Activated naive CD4-positive, alpha-beta T cell (primary cell): ENCODE results near the gene CRADD.
"Not testable (repeated sequence)": the region's sequence is repeated elsewhere in the genome, so short reads cannot be mapped to it uniquely, and the experiment has no call there.

Experiments used
- DNase-seq, 4 experiments: peaks; one replicate each; lab custom pipeline; 2025; lab: John Stamatoyannopoulos, UW

Gene CRADD

GRCh38 chr12:93677195-93678064, at the start of gene CRADD:
TSS of gene CRADD (plus strand) at chr12:93677375.
- peak; percentile 40 to 71 (median 58) for DNase-seq

DNA sequence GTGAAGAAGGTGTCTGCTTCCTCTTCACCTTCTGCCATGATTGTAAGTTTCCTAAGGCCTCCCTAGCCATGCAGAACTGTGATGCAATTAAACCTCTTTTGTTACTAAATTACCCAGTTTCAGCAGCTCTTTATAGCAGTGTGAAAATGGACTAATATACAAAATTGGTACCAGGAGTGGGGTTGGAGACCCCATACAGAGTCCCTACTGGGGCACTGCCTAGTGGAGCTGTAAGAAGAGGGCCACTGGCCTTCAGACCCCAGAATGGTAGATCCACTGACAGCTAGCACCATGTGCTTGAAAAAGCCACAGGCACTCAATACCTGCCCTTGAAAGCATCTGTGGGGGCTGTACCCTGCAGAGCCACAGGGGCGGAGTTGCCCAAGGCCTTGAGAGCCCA, 44.8 kb upstream of the CRADD start:
- DNase-seq, result no peak

GRCh38 chr12:93634416-93634815, 42.8 kb upstream of the CRADD start:
- DNase-seq, result no peak

GRCh38 chr12:93636708-93637107, 40.5 kb upstream of the CRADD start:
- DNase-seq, result no peak

DNA sequence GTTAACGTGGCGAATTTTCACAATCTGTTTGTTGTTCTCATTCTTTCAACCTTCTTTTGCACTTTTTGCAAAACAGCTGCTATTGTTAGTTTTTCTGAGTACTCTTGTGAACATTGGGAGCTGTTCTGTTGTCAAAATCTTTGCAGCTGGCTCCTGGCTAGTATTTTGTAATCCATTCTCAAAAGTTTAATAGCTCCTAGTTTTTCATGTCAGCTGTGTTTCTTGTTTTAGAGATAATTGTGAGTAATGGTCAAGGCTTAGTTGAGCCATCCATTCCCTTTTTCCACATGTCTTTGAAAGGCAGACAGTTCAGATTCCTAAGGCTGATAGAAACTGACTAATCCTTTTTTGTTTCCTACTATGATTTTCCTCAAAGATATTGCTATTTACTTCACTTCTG, 39.1 kb upstream of the CRADD start:
- no peak for DNase-seq

DNA sequence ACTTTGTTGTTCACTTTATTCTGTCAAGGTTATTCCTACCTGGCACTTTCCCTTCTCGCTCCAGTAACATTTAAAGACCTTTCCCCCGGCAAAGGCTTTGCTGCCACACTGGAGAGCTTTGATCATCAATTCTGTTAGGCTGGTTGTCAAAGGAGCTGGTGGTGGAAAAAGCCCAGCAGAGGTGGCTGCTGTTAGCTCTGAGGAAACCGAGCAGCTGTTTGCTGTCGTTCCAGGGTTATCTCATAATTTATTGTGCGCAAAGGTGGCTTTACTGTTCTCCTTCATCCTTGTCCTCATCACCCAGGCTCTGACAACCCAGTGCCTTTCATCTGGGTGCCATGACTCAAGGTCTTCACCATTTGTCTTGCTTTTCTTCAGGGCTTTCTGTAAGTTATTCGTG, 38.2 kb upstream of the CRADD start:
- DNase-seq, result no peak

DNA sequence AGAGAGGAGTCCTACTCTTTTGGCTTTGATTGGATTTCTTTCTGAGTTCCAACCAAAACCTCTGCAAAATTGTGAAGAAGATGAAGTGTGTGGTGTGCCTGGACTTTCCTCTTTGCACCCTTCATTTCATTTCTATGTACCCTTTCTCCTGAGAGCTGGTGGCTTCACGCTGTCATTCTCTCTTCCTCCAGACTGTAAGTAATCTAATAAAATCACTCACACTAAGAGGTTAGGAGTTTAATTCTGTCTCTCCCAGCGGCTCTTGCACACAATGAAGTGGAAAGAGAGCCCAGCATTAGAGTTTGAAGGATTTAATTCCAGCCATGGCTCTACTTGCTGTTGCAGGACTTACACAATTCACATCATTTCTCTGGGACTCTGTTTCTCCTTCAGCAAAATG, 37.8 kb upstream of the CRADD start:
- no peak for DNase-seq

GRCh38 chr12:93641380-93641779, 35.8 kb upstream of the CRADD start:
- DNase-seq, result not testable (repeated sequence)

DNA sequence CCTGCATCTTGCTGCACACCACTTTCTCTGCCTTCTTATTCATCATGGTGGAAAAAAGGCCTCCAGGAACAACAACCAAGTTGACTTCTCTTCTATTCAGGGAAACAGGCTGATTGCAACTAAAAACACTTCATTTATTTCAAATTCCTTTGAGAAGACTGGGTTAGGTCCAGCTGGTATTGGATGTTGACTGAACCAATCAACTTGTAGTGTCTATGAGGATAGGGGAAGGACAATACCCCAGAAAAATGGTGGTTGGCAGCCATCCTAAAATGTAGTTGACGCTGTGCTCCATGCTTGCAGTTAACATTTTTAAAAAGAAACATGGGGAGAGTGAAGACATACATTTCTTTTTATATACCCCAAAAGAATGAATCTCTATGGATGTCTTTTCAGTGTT, 34.4 kb upstream of the CRADD start:
- DNase-seq, result no peak

DNA sequence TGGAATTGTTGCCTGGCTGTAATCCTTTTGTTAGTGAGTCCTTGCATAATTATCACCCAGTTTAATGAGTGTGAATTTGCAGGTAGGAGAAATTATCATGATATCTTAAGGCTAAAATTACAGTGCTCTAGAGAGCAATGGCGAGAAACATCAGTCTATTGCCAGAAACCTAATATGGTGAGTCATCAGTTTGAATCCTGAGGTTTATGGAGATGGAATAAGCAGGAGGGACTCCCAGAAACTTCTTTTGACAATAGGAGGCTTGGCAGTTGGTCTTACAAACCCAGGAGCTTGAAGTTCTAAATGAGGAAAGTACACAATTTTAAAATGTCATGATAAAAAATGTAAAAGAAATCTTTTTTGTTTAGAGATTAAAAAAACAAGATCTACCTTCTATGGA, 31.5 kb upstream of the CRADD start:
- DNase-seq, result no peak

GRCh38 chr12:93650626-93651025, 26.5 kb upstream of the CRADD start:
- no peak for DNase-seq

- no peak for DNase-seq
Observed at GRCh38 chr12:93653079-93653478, 24.1 kb upstream of the CRADD start.

DNA sequence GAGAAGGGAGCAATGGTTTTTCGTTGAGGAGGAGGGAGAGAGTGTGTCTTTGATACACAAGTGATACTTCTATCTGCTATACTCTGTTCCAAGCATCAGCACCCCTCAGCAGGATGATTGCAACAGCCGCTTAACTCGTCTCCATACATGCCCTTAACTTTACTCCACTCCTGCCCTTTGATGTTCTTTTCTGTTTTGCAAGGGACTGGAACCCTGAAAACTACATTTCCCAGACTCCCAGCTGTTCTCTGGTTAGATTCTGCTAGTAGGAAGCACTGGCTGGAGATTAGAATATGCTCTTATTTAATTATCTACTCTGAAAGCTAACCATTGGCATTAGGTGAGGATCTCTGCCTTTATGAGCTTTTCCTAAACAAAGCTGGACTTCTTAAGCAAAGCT, 23.5 kb upstream of the CRADD start:
- no peak for DNase-seq

DNA sequence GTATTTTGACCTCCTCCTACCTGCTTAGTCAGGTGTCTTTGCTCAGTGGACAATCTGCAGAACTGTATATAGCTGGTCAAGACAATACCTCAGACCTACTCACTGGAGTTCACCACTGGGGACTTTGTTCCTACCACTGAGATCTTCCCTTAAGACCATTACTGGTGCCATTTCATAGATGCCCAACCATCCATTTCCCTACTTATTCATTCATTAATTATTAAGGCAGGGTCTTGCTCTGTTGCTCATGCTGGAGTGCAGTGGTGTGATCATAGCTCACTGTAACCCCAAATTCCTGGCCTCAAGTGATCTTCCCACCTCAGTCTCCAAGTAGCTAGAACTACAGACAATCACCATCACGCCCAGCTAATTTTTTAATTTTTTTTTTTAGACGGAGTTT, 22.8 kb upstream of the CRADD start:
- no peak for DNase-seq

DNA sequence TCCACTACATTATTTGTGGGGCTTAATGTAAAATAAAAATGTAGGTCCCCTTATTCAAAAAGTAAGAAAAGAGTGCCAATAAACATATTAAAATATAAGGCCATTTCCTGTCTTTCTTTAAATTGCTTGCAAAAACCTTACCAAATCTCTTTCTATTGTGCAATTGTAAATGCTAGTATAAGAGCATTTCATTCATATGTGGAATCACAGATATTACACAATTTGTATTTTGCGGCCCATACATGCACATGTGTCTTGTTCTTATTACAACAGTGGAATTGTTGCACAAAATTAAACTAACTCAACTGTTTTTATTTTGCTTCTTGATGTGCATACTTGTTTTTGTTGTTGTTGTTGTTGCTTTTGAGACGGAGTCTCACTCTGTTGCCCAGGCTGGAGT, 20.1 kb upstream of the CRADD start:
- no peak for DNase-seq

- DNase-seq, result no peak
Observed at GRCh38 chr12:93661021-93661420, 16.2 kb upstream of the CRADD start.

DNA sequence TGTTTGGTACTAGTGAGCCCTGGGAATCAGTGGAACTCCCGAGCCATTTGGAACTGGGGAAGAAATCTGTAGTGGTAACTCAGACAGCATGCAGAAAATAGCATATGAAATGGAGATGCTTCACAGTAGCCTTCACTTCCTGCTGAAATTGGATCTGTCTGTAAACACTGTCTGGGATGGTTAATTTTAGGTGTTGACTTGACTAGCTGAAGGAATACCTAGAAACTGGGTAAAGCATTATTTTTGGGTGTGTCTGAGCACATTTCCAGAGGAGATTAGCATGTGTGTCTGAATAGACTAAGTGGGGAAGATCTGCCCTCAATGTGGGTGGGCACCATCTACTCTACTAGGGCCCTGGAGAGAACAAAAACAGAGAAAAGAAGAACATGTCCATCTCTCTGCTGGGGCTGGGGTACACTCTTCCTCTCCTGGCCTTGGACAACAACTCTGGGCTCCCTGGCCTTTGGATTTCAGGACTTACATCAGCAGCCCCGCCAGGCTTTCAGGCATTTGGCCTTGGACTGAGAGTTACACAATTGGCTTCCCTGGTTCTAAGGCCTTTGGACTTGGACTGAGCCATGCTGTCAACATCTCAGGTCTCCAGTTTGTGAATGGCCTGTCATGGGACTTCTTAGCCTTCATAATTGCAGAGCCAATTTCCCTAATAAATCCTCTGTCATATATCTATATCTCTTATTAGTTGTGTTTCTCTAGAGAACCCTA, 14.0 kb upstream of the CRADD start:
- DNase-seq, result no peak

GRCh38 chr12:93663729-93664084, 13.5 kb upstream of the CRADD start:
- no peak for DNase-seq

DNA sequence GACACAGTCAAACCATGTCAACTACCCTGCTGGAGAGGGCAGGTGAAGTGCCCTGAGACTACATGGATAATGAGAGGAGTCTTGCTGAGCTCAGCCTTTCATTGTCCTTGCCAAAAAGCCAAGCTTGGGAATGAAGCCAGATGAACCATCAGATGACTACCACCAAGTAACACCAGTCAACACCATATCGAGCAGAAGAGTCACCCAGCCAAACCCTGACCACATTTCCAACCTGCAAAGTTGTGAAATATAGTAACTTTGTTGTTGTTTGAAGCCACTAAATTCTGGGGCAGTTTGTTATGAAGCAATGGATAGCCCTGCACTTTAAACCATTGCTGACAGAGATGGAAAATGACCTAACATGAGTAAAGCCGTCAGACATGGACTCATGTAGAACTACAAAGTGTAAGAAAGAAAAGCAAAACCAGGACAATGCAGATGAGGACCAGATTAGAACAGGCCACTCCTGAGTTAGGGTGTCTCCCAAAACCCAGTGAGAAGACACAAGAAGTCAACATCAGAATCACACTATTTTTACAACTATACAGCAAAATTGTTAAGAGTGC, 12.5 kb upstream of the CRADD start:
- DNase-seq, result no peak

DNA sequence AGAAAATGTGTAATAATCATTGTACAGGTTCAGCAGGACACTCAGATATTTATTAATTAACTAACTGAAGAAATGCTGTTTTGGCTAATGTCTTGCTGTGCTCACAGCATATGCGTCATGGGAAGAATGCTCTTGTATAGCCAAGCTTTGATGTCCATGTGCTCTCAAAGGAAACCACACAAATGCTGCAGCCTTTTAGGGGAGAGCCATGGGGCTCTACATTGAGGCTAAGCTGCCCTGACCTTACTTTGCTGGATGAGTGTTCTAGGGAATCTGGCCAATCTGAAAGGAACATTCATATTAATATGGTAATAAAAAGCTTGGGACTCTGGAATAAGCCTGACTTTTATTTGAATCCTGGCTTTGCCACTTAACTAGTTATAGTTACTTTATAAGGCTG, 9.5 kb upstream of the CRADD start:
- no peak for DNase-seq

GRCh38 chr12:93668919-93669418, 8.2 kb upstream of the CRADD start:
- DNase-seq, result no peak

DNA sequence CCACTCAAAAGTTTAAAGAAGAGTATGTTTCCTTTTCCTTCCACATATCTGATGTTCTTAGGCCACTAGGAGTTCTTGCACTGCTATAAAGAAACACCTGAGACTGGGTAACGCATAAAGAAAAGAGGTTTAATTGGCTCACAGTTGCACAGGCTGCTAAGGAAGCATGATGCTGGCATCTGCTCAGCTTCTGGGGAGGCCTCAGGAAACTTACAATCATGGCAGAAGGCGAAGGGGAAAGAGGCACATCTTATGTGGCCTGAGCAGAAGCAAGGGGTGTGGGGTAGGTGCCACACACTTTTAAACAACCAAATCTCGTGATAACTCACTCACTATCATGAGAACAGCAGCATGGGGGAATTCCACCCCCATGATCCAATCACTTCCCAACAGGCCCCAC, 7.7 kb upstream of the CRADD start:
- DNase-seq, result no peak

- no peak for DNase-seq
Observed at GRCh38 chr12:93670104-93670503, 7.1 kb upstream of the CRADD start.
